C4-2B (cell line): ENCODE data around the gene ZNF506.
"Not testable (repeated sequence)": the region's sequence is repeated elsewhere in the genome, so short reads cannot be mapped to it uniquely, and the experiment has no call there.

ENCODE experiments used
- H3K27ac ChIP-seq: fragments of 450-650 bp; 2 replicates; pipeline ENCODE4 v1.5.1; 2017
- ZFX ChIP-seq: fragments of 450-650 bp; IDR thresholded peaks from 2 replicates; pipeline ENCODE4 v1.6.1; 2017
- TF ChIP-seq, protein P1 (sequence below): fragments of 450-650 bp; conservative IDR thresholded peaks from 2 replicates; pipeline ENCODE4 v1.5.1; 2017; ENCODE audit warnings: mild to moderate bottlenecking

Gene ZNF506

DNA sequence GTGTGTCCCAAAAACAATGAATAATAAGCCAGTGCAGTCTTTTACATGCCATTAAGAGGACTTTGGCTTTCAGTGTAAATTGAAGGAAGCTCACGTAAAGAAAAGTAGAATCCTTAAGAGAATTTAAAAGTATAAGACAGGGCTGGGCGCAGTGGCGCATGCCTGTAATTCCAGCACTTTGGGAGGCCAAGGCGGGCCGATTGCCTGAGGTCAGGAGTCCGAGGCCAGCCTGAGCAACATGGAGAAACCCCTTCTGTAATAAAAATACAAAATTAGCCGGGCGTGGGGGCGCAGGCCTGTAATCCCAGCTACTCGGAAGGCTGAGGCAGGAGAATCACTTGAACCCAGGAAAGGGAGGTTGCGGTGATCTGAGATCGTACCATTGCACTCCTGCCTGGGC lies 26.2 kb upstream of the ZNF506 start:
- no peak for TF ChIP-seq ZFX
- TF ChIP-seq, protein P1, sequence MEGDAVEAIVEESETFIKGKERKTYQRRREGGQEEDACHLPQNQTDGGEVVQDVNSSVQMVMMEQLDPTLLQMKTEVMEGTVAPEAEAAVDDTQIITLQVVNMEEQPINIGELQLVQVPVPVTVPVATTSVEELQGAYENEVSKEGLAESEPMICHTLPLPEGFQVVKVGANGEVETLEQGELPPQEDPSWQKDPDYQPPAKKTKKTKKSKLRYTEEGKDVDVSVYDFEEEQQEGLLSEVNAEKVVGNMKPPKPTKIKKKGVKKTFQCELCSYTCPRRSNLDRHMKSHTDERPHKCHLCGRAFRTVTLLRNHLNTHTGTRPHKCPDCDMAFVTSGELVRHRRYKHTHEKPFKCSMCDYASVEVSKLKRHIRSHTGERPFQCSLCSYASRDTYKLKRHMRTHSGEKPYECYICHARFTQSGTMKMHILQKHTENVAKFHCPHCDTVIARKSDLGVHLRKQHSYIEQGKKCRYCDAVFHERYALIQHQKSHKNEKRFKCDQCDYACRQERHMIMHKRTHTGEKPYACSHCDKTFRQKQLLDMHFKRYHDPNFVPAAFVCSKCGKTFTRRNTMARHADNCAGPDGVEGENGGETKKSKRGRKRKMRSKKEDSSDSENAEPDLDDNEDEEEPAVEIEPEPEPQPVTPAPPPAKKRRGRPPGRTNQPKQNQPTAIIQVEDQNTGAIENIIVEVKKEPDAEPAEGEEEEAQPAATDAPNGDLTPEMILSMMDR = no peak
- H3K27ac ChIP-seq = no peak overlapping the region

DNA sequence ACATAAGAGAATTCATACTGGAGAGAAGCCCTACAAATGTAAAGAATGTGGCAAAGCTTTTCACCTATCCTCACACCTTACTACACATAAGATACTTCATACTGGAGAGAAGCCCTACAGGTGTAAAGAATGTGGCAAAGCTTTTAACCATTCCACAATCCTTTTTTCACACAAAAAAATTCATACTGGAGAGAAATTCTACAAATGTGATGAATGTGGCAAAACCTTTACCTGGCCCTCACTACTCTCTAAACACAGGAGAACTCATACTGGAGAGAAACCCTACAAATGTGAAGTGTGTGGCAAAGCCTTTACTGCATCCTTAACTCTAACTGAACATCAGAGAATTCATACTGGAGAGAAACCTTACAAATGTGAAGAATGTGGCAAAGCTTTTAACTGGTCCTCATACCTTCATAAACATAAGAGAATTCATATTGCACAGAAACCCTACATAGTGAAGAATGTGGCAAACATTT lies 14.0 kb upstream of the ZNF506 start:
- TF ChIP-seq, protein P1 = no peak
- no peak for TF ChIP-seq ZFX
- H3K27ac ChIP-seq = no peak overlapping the region

DNA sequence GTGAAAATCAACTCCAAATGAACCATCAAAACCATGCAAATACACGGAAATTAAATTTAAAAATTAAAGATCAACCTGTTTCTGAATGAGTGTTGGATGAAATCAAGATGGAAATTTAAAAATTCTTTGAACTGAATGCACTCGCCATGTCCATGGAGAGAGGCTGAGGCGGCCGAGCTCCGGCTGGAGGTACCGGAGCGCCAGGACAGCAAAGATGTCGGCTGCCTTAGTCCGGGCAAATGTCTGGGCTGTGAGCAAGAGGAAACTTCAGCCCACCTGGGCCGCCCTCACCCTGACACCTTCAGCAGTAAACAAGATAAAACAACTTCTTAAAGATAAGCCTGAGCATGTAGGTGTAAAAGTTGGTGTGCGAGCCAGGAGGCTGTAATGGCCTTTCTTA lies 5.3 kb upstream of the ZNF506 start:
- no peak overlapping the region for H3K27ac ChIP-seq
- TF ChIP-seq ZFX = no peak
- TF ChIP-seq, protein P1 = no peak

DNA sequence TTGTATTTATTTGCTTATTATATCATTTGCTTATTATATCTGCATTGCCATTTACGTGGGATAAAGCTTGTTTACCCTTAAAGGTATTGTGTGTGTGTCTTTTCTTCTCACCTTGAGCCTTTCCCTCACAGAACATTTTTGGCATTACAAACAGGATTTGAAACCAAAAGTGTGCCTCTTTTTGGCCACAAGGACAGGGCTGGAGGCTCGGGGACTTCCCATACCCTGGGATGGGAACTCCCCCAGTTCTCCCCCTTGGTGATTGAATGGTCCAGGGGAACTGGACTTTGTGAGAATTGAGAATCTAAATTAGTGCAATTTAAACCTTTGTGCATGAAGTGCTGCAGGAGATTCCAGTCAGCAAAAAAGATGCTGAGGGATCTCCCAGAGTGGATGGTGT lies 2.4 kb upstream of the ZNF506 start:
- TF ChIP-seq, protein P1 = no peak
- no peak for TF ChIP-seq ZFX
- H3K27ac ChIP-seq = no peak overlapping the region

DNA sequence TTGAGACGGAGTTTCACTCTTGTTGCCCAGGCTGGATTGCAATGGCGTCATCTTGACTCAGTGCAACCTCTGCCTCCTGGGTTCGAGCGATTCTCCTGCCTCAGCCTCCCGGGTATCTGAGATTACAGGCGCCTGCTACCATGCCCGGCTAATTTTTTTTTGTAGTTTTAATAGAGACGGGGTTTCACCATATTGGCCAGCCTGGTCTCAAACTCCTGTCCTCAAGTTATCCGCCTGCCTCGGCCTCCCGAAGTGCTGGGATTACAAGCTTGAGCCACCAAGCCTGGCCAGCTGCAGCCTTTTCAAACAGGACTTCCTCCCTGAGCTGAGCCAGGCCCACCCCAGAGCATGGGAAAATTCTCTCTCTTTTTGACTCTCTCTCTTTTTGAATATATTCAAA lies 426 bp upstream of the ZNF506 start:
- not testable (repeated sequence) for H3K27ac ChIP-seq

DNA sequence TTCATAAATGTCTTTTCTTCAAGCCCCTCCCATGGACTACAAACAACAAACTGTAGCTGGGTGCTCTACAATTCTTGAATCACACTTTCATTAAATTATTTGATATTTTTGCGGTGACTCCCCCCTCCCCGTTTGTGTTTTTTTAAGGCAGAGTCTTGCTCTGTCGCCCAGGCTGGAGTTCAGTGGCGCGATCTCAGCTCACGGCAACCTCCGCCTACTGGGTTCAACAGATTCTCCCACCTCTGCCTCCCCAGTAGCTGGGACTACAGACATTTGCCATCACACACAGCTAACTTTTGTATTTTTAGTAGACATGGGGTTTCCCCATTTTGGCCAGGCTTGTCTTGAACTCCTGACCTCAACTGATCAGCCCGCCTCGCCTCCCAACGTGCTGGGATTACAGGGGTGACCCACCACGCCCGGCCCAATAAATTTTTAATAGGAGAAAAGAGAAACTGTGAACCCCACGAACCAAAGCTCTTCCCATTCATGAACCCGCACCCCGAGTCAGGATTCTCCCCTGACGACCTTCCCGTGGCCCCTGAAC lies 703 bp downstream of the ZNF506 start:
- TF ChIP-seq, protein P1 = no peak
- TF ChIP-seq ZFX = no peak
- H3K27ac ChIP-seq = no peak overlapping the region

DNA sequence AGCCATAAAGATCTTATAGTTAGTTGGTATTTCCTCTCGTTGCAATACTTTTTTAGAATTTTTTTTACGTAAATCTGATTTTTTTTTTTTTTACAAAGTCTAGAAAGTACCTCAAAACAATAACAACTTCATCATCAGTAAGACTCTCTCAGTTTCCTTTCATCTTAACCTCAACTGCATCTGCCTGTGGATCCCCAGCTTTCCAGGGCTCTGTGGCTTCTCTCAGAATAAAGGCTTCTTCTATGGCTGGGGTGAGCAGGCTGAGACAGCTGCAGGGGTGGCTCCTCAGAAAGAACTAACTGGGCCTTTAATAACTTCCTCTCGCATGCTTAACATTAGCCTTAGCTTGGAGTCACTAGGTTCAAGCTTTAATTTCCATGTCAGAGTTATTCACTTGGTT lies 4.2 kb downstream of the ZNF506 start:
- TF ChIP-seq ZFX = no peak
- no peak overlapping the region for H3K27ac ChIP-seq

DNA sequence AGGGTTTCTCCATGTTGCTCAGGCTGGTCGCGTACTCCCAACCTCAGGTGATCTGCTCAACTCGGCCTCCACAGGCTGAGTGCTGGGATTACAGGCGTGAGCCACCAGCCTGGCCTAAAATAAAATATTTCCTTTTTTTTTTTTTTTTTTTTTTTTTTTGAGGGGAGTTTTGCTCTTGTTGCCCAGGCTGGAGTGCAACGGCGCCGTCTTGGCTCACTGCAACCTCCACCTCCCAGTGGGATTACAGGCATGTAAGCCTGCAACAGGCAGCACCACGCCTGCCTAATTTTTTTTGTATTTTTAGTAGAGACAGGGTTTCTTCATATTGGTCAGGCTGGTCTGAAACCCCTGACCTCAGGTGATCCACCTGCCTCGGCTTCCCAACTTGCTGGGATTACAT lies 4.9 kb downstream of the ZNF506 start:
- TF ChIP-seq, protein P1 = no peak
- no peak for TF ChIP-seq ZFX
- H3K27ac ChIP-seq = no peak overlapping the region

DNA sequence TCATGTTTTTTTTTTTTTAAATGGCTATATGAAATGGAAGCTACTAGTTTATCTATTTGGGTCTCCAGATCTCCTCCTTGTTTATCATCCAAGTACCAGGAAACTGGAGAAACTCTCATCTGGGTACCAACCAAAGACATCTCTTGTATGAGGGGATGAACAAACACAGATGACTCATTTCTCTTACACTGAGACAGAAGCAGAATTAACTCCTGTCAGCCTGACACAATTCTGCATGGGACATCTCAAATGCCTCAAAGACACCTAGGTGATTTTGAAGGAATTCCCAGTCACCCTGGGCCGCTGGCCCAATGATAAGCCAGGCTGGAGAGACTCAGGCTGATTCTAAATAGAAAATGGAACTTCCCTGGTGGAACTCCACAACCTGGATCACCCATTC lies 9.6 kb downstream of the ZNF506 start:
- H3K27ac ChIP-seq = not testable (repeated sequence)
